Liver (tissue), 3 donors: ENCODE data around the gene TENT4B.

ENCODE experiments used
- ATF3 ChIP-seq: IDR thresholded peaks from 2 replicates; pipeline ENCODE4 v1.6.1; 2016; ENCODE audit warnings: antibody characterized with exemption
- CTCF ChIP-seq: fragments of 150-350 bp; IDR thresholded peaks from 2 replicates; pipeline ENCODE4 v1.5.1; 2017; ENCODE audit warnings: improper control_type of control experiment, low read depth, low read length; ENCODE audit not compliant: missing input control
- EGR1 ChIP-seq, 2 donors: IDR thresholded peaks; 2 replicates each; pipeline ENCODE4 v1.6.1; 2016 to 2018; ENCODE audit warnings: antibody characterized with exemption in 2 of 2, low read depth in 2 of 2
- FOXA2 ChIP-seq: IDR thresholded peaks from 2 replicates; pipeline ENCODE4 v1.6.1; 2016; ENCODE audit warnings: antibody characterized with exemption
- HNF4A ChIP-seq, 2 donors: conservative IDR thresholded peaks; 2 replicates each; pipeline ENCODE4 v1.6.1; 2016; ENCODE audit warnings: antibody characterized with exemption in 2 of 2, mild to moderate bottlenecking in 2 of 2
- HNF4G ChIP-seq: IDR thresholded peaks from 2 replicates; pipeline ENCODE4 v1.6.1; 2016; ENCODE audit warnings: antibody characterized with exemption
- JUND ChIP-seq, 2 donors: IDR thresholded peaks; 2 replicates each; pipeline ENCODE4 v1.6.1; 2016; ENCODE audit warnings: antibody characterized with exemption in 2 of 2
- RAD21 ChIP-seq, 2 donors: IDR thresholded peaks; 2 replicates each; pipeline ENCODE4 v1.6.1; 2016; ENCODE audit warnings: antibody characterized with exemption in 2 of 2, mild to moderate bottlenecking in 2 of 2
- TAF1 ChIP-seq: conservative IDR thresholded peaks from 2 replicates; pipeline ENCODE4 v1.6.1; 2016; ENCODE audit warnings: antibody characterized with exemption, mild to moderate bottlenecking
- YY1 ChIP-seq: IDR thresholded peaks from 2 replicates; pipeline ENCODE4 v1.6.1; 2016; ENCODE audit warnings: antibody characterized with exemption, mild to moderate bottlenecking
- TF ChIP-seq, protein P1 (sequence below): IDR thresholded peaks from 2 replicates; pipeline ENCODE4 v1.6.1; 2016; ENCODE audit warnings: antibody characterized with exemption, mild to moderate bottlenecking
- TF ChIP-seq, protein P2 (sequence below): IDR thresholded peaks from 2 replicates; pipeline ENCODE4 v1.6.1; 2016; ENCODE audit warnings: antibody characterized with exemption
- donor health status: healthy.
- donor health status: healthy.

DNA sequence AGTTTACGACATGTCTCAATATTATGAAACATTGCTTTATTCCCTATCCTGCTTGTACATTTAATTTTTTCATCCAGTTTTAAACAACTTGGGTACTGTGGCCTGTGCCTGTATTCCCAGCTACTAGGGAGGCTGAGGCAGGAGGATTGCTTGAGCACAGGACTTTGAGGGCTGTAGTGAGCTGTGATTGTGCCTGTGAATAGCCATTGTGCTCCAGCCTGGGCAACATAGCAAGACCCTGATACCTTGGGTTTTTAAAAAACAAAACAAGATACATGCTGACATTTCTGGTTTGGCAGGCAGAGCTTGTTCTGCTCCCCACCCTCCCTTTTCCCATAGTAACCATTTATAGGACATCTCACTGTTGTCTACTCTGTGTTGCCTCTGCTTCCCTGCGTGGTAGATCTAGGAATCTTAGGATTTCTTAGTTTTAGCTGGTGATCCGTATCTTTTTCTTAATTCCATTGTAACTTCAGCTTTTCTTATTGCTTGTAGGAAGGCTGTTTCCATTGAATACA, 35.6 kb downstream of the TENT4B start:
- TF ChIP-seq, protein P1, sequence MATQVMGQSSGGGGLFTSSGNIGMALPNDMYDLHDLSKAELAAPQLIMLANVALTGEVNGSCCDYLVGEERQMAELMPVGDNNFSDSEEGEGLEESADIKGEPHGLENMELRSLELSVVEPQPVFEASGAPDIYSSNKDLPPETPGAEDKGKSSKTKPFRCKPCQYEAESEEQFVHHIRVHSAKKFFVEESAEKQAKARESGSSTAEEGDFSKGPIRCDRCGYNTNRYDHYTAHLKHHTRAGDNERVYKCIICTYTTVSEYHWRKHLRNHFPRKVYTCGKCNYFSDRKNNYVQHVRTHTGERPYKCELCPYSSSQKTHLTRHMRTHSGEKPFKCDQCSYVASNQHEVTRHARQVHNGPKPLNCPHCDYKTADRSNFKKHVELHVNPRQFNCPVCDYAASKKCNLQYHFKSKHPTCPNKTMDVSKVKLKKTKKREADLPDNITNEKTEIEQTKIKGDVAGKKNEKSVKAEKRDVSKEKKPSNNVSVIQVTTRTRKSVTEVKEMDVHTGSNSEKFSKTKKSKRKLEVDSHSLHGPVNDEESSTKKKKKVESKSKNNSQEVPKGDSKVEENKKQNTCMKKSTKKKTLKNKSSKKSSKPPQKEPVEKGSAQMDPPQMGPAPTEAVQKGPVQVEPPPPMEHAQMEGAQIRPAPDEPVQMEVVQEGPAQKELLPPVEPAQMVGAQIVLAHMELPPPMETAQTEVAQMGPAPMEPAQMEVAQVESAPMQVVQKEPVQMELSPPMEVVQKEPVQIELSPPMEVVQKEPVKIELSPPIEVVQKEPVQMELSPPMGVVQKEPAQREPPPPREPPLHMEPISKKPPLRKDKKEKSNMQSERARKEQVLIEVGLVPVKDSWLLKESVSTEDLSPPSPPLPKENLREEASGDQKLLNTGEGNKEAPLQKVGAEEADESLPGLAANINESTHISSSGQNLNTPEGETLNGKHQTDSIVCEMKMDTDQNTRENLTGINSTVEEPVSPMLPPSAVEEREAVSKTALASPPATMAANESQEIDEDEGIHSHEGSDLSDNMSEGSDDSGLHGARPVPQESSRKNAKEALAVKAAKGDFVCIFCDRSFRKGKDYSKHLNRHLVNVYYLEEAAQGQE = no peak
- TF ChIP-seq CTCF (no peak), RAD21 (IDR thresholded peaks at IDR 0.05) (no peak), ATF3 (no peak), EGR1 (IDR thresholded peaks at IDR 0.05; ENCODE audit: low read depth in 2 of 2) (no peak), HNF4G (no peak), YY1 (no peak), TAF1 (no peak), HNF4A (conservative IDR thresholded peaks at IDR 0.05) (no peak), JUND (IDR thresholded peaks at IDR 0.05) (no peak), FOXA2 (no peak)
- TF ChIP-seq, protein P2, sequence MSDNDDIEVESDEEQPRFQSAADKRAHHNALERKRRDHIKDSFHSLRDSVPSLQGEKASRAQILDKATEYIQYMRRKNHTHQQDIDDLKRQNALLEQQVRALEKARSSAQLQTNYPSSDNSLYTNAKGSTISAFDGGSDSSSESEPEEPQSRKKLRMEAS = no peak
